Mucosa of rectum (tissue), 2 donors: Measurements from ENCODE around the gene IZUMO2.
A peak's percentile ranks its signal among the peaks of the same experiment; 100 is the strongest.

Experiments used
- H3K27ac ChIP-seq, 2 donors: one replicate each; pipeline ENCODE4 v1.7.0; 2013; ENCODE audit warnings: inconsistent platforms in 2 of 2, low read depth in 2 of 2, low read length in 2 of 2
- H3K27me3 ChIP-seq, 2 donors: one replicate each; pipeline ENCODE4 v1.7.0; 2013; ENCODE audit warnings: low read length in 2 of 2; ENCODE audit not compliant: control insufficient read depth in 2 of 2, insufficient read depth in 2 of 2
- H3K36me3 ChIP-seq, 2 donors: one replicate each; pipeline ENCODE4 v1.7.0; 2013; ENCODE audit warnings: low read length in 2 of 2; ENCODE audit not compliant: control insufficient read depth in 2 of 2, insufficient read depth in 2 of 2
- H3K4me1 ChIP-seq, 2 donors: one replicate each; pipeline ENCODE4 v1.7.0; 2013; ENCODE audit warnings: low read length in 2 of 2, mild to moderate bottlenecking in 1 of 2; ENCODE audit not compliant: control insufficient read depth in 2 of 2, insufficient read depth in 2 of 2
- H3K4me3 ChIP-seq, 2 donors: one replicate each; pipeline ENCODE4 v1.7.0; 2013; ENCODE audit warnings: low read length in 2 of 2
- H3K9ac ChIP-seq, 2 donors: one replicate each; pipeline ENCODE4 v1.7.0; 2013; ENCODE audit warnings: low read length in 2 of 2, low read depth in 1 of 2, mild to moderate bottlenecking in 1 of 2
- H3K9me3 ChIP-seq, 2 donors: one replicate each; pipeline ENCODE4 v1.7.0; 2013; ENCODE audit warnings: low read length in 2 of 2; ENCODE audit not compliant: control insufficient read depth in 2 of 2
- donor health status: healthy.
- donor health status: Normal muscosa, but diverticular disease.

Gene IZUMO2

DNA sequence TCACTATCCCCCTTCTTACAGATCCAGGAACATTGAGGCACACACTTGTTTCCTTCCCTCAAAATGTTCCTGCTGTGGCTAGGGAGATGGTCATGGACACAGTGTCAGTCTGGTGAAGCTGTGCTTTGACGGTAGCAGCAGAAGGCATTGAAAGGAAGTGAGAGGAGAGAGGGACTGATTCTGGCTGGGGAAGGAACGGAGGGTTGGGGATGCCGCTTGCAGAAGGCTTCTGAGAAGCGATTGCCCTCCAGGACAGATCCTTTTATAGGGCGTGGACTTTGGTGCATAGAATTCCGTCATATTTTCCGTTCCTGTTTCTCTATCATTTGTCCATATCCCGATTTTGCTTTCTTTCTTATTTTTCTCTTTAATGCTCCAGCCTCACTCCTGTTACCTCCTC, 26.2 kb upstream of the IZUMO2 start:
- Histone ChIP-seq H3K27ac (peak overlapping the region; percentile 98 to 99), H3K27me3 (no peaks in the 10 kb centered on the region), H3K9me3 (no peaks in the 10 kb centered on the region), H3K4me3 (peak overlapping the region; percentile 88 to 92), H3K36me3 (peaks cover 0 to 4% of the 10 kb centered on the region in 2 donors), H3K4me1 (peaks cover 13 to 21% of the 10 kb centered on the region in 2 donors), H3K9ac (peak overlapping the region; percentile 92 to 95)

DNA sequence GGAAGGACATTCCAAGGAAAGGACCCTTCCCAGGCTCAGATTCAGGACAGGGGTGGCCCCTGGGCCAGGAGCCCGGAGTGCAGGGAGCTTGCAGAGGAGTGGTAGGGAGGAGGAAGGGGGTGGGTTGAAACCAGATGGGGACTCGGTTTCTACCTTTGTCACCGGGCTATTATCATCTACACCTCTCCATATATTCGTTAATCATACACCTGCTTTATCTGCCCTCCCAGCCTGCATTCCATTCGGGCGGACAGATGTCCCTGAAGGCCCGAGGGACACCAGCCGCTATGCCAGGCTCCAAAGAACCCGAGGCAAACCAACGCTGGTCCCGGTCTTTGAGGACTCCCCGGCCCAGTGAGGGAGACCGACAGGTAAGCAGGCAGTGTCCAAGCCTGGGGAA, 24.9 kb upstream of the IZUMO2 start:
- no peaks in the 10 kb centered on the region for H3K27me3 ChIP-seq
- H3K4me3 ChIP-seq = peak overlapping the region; percentile 80 to 93
- peak overlapping the region; percentile 90 to 92 for H3K9ac ChIP-seq
- H3K9me3 ChIP-seq = no peaks in the 10 kb centered on the region
- peaks cover 13 to 21% of the 10 kb centered on the region in 2 donors for H3K4me1 ChIP-seq
- H3K27ac ChIP-seq = peak overlapping the region; percentile 90 to 98
- H3K36me3 ChIP-seq = peaks cover 0 to 4% of the 10 kb centered on the region in 2 donors

DNA sequence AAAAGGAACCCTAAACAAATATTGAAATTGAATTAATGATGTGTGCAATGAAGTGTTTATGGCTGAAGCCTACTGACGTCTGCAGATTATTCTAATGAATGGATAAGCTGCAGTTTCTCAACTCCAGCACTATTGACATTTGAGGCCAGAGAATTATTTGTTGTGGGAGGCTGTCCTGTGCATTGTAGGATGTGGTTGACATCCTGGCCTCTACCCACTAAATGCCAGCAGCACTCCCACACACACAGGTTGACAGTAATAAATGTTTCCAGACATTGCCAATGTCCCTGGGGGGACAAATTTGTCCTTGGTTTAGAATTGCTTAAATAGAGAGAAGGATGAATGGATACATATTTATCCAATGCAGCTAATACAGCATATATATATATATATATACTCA, 21.1 kb upstream of the IZUMO2 start:
- Histone ChIP-seq H3K9ac (no peak overlapping the region), H3K9me3 (no peaks in the 10 kb centered on the region), H3K4me3 (no peak overlapping the region), H3K27me3 (peaks cover 0 to 1% of the 10 kb centered on the region in 2 donors), H3K4me1 (peaks cover 3 to 11% of the 10 kb centered on the region in 2 donors), H3K36me3 (no peaks in the 10 kb centered on the region), H3K27ac (no peak overlapping the region)

DNA sequence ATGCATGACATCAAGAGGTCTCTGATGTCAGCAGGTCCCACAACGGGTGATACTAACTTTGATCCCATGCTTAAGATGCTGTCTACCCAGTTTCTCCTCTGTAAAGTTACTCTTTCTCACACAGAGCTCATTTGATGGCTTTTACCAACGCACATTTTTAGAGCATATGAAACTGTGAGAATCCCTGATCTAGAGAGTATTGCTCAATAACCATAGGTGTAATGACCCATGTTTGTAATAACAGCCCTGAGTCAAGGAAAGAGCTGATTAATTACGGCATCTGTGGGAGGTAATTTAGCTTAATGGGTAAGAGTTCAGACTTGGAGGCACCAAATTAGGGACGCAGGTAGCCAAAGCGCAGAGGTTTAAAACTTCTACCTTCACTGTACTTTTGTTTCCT, 18.0 kb upstream of the IZUMO2 start:
- no peak overlapping the region for H3K27ac ChIP-seq
- H3K4me1 ChIP-seq = peaks cover 9 to 24% of the 10 kb centered on the region in 2 donors
- peaks cover 0 to 1% of the 10 kb centered on the region in 2 donors for H3K27me3 ChIP-seq
- H3K4me3 ChIP-seq = no peak overlapping the region
- no peaks in the 10 kb centered on the region for H3K9me3 ChIP-seq
- no peaks in the 10 kb centered on the region for H3K36me3 ChIP-seq
- no peak overlapping the region for H3K9ac ChIP-seq

DNA sequence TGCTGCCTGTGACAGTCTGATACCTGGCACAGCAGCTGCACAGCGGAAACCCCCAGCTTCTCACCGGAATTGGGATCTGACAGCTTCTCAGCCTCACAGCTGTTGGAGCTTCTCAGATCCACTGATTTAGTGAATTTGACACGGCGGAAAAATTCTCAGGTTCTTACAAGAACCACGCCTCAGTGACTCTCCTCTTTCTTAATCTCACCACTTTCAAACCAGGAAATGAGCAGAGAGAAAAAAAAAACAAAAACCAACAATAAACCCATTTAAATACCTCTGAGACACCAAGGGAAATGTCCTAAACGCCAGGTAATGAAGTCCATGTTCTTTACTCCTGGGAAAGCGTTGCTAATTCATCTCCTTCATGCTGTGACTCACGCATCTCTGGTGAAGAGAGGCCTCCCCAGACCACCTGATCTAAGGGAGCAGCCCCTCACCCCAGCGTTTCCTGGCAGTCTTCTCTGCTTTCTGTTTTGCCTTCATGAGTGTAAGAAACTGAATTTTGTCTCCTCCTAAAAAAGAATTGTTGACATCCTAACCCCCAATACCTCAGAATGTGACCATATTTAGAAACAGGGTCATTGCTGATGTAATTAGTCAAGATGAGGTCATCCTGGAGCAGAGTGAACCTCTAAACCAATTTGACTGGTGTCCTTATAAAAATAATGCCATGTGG, 15.9 kb upstream of the IZUMO2 start:
- Histone ChIP-seq H3K9me3 (peaks cover 0 to 2% of the 10 kb centered on the region in 2 donors), H3K9ac (peak overlapping the region; percentile 20 to 71), H3K4me3 (peak overlapping the region; percentile 7 to 49), H3K36me3 (no peaks in the 10 kb centered on the region), H3K27ac (peak overlapping the region; percentile 90 to 98), H3K27me3 (peaks cover 0 to 1% of the 10 kb centered on the region in 2 donors), H3K4me1 (peaks cover 9 to 24% of the 10 kb centered on the region in 2 donors)

DNA sequence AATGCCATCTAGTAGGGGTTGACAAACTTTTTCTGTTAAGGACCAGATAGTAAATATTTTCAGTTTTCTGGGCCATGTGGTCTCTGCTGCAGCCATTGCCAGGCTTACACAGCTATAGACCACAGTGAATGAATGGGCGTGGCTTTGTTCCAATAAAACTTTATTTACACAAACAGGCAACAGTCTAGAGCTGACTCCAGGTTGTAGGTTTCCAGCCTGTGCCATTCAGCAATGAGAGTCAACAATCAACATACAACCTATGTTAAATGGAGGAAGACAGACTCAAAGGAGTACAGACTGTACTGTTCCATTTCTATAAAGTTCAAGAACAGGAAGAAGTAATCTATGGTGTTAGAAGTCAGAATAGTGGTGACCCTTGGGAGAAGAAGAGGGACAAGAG, 15.2 kb upstream of the IZUMO2 start:
- H3K9ac ChIP-seq = peak overlapping the region; percentile 17 to 71
- peak overlapping the region; percentile 7 to 49 for H3K4me3 ChIP-seq

DNA sequence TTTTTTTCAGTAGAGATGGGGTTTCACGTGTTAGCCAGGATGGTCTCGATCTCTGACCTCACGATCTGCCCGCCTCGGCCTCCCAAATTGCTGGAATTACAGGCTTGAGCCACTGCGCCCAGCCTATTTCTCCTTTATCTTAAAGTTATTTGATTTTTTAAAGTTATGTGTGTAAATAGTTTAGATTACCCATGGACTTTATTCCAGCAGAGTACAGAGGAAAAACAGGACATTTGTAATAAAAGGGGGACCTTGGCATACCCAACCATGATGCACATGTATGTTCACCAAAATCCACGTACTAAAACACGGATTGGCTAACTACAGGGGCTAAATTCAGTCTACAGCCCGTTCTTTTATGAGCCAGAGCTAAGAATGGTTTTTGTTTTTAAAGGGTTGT, 13.7 kb upstream of the IZUMO2 start:
- H3K9ac ChIP-seq = no peak overlapping the region

More for the DNA sequence above, 15.2 kb upstream of the IZUMO2 start:
- H3K36me3 ChIP-seq = no peaks in the 10 kb centered on the region
- peaks cover 0 to 2% of the 10 kb centered on the region in 2 donors for H3K9me3 ChIP-seq
- H3K27ac ChIP-seq = peak overlapping the region; percentile 90 to 98
- H3K4me1 ChIP-seq = peaks cover 9 to 26% of the 10 kb centered on the region in 2 donors
- peaks cover 0 to 1% of the 10 kb centered on the region in 2 donors for H3K27me3 ChIP-seq

DNA sequence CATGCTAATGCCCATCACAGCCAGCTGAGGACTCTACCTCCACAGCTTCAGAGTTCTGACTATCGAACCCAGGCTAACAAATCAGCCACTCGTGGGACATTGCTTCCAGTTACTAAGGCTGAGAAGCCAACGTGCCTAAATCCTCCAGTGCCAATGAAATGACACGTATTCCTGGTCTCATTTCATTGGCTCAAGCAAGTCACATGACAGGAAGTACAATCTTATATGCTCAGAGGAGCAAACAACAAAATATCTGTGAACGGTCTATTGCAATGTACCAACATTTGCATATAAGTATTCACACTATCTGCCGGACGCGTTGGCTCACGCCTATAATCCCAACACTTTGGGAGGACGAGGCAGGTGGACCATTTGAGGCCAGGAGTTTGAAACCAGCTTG, 12.8 kb upstream of the IZUMO2 start:
- H3K9ac ChIP-seq = no peak overlapping the region
- no peak overlapping the region for H3K4me3 ChIP-seq
- H3K9me3 ChIP-seq = peaks cover 0 to 2% of the 10 kb centered on the region in 2 donors
- H3K27ac ChIP-seq = no peak overlapping the region
- peaks cover 9 to 34% of the 10 kb centered on the region in 2 donors for H3K4me1 ChIP-seq
- H3K36me3 ChIP-seq = no peaks in the 10 kb centered on the region
- H3K27me3 ChIP-seq = peaks cover 0 to 2% of the 10 kb centered on the region in 2 donors

More for the DNA sequence above, 13.7 kb upstream of the IZUMO2 start:
- Histone ChIP-seq H3K4me1 (peaks cover 9 to 32% of the 10 kb centered on the region in 2 donors), H3K36me3 (no peaks in the 10 kb centered on the region), H3K27ac (peak overlapping the region in 1 of 2 donors; percentile 58), H3K4me3 (no peak overlapping the region), H3K9me3 (peaks cover 0 to 2% of the 10 kb centered on the region in 2 donors), H3K27me3 (peaks cover 0 to 2% of the 10 kb centered on the region in 2 donors)

DNA sequence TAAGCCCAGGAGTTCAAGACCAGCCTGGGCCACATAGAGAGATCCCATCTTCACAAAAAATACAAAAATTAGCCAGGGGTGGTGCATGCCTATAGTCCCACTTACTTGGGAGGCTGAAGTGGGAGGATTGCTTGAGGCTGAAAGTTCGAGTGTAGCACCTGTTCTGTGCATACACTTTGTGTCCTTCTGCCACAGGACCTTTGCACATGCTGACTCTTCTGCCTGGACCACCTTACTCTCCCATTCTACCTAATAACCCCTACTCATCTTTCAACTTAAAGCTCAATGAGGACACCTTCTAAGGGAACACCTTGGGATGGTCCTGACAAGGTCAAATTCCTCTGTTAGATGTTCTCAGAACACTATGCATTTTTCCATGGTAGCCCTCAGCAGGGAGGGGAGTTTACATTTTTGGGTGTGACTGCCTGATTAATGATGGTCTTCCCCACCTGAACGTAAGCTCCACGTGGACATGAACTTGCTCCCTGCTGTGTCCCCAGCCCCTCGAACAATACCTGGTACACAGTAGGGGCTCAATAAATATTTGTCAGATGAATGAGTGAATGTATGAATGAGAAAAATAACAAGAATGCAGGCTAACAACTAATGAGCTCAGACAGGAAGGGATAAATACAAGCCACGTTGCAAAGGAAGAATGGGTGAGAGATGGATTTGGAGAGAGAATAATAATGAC, 11.2 kb upstream of the IZUMO2 start:
- no peak overlapping the region for H3K4me3 ChIP-seq
- H3K36me3 ChIP-seq = no peaks in the 10 kb centered on the region
- peaks cover 0 to 2% of the 10 kb centered on the region in 2 donors for H3K27me3 ChIP-seq
- no peak overlapping the region for H3K9ac ChIP-seq
- H3K27ac ChIP-seq = no peak overlapping the region
- H3K9me3 ChIP-seq = peaks cover 0 to 2% of the 10 kb centered on the region in 2 donors
- peaks cover 9 to 29% of the 10 kb centered on the region in 2 donors for H3K4me1 ChIP-seq

DNA sequence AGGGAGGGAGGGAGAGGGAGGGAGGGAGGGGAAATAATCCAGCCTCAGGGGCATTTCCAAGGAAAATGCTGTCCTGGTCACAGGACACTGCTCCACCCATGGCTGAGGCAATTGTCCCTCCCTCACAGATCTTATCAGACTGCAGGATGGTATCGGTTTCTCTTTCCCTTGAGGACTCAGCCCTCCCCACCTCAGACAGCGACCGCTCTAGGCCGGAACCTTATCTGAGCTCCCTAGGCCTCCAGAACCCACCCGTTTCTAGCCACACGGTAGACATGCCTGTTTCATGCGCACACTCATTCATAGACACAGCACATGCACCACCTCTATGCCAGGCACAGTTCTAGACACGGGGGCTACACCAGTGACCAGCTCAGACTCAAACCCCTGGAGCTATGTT, 10.0 kb upstream of the IZUMO2 start:
- Histone ChIP-seq H3K9me3 (peaks cover 0 to 2% of the 10 kb centered on the region in 2 donors), H3K9ac (peak overlapping the region; percentile 53 to 76), H3K36me3 (no peaks in the 10 kb centered on the region), H3K27me3 (peaks cover 0 to 2% of the 10 kb centered on the region in 2 donors), H3K27ac (peak overlapping the region; percentile 82 to 86), H3K4me3 (peak overlapping the region; percentile 33 to 38), H3K4me1 (peaks cover 10 to 31% of the 10 kb centered on the region in 2 donors)
